K562 (cell line): ENCODE results near the gene CDH8.

Experiments used
- CTCF ChIP-seq, 3 experiments: IDR thresholded peaks in 2 of 3; conservative IDR thresholded peaks in 1 of 3; 2 replicates each; pipeline ENCODE4 v1.5.1; 2011 to 2012; ENCODE audit warnings: low read length in 3 of 3, mild to moderate bottlenecking in 3 of 3, control low read depth in 2 of 3, improper control_type of control experiment in 1 of 3, inconsistent platforms in 1 of 3, low read depth in 1 of 3, mixed read lengths in 1 of 3, moderate library complexity in 1 of 3; ENCODE audit not compliant: insufficient read depth in 2 of 3
- EZH2 ChIP-seq: IDR thresholded peaks from 2 replicates; pipeline ENCODE4 v1.6.1; 2012; ENCODE audit warnings: low read depth, mild to moderate bottlenecking, inconsistent platforms, low read length, borderline replicate concordance
- KDM1A ChIP-seq, 2 experiments: fragments of 450-650 bp; IDR thresholded peaks; 2 replicates each; pipeline ENCODE4 v1.6.1; 2016; ENCODE audit warnings: mild to moderate bottlenecking in 2 of 2
- POLR2A ChIP-seq: fragments of 450-650 bp; conservative IDR thresholded peaks from 2 replicates; pipeline ENCODE4 v1.6.1; 2016
- POLR2AphosphoS5 ChIP-seq: IDR thresholded peaks from 2 replicates; pipeline ENCODE4 v1.6.1; 2011; ENCODE audit warnings: mild to moderate bottlenecking, low read depth, low read length, moderate library complexity; ENCODE audit not compliant: control insufficient read depth, insufficient read depth
- PREB ChIP-seq: sonication (generic); formaldehyde crosslinking; IDR thresholded peaks from 2 replicates; pipeline ENCODE4 v1.8.1; 2023; ENCODE audit warnings: mild to moderate bottlenecking, missing genetic modification reagents
- RFX5 ChIP-seq: IDR thresholded peaks from 2 replicates; pipeline ENCODE4 v1.6.1; 2011; ENCODE audit warnings: low read depth, mild to moderate bottlenecking, improper control_type of control experiment, low read length
- STAT6 ChIP-seq: sonication (generic); formaldehyde crosslinking; IDR thresholded peaks from 2 replicates; pipeline ENCODE4 v1.8.1; 2023; ENCODE audit warnings: mild to moderate bottlenecking, missing genetic modification reagents
- ZBTB7A ChIP-seq: IDR thresholded peaks from 2 replicates; pipeline ENCODE4 v1.6.1; 2011; ENCODE audit warnings: low read depth, mild to moderate bottlenecking, low read length, moderate library complexity, borderline replicate concordance; ENCODE audit not compliant: control insufficient read depth

GRCh38 chr16:62077998-62078397, 41.8 kb upstream of the CDH8 start:
- no peak for TF ChIP-seq KDM1A (IDR thresholded peaks at IDR 0.05)
- TF ChIP-seq CTCF (IDR thresholded peaks at IDR 0.05 in 2 of 3, conservative IDR thresholded peaks at IDR 0.05 in 1 of 3; ENCODE audit: insufficient read depth in 2 of 3, low read depth in 1 of 3, low read length in 3 of 3): 0 out of 6 replicates have a peak, but pooled peaks of 1 of the 3 experiments have one; percentile 10
- no peak for TF ChIP-seq STAT6 (CRISPR knock-in tag)
- TF ChIP-seq ZBTB7A: no peak
- no peak for TF ChIP-seq EZH2
- TF ChIP-seq POLR2AphosphoS5: no peak
- TF ChIP-seq RFX5: no peak
- no peak for TF ChIP-seq POLR2A
- no peak for TF ChIP-seq PREB (CRISPR knock-in tag)
